GM19328 (cell line): ENCODE results near the gene SH3BP5.

Experiments
- ATAC-seq: cut with Tn5 transposase; IDR thresholded peaks from one replicate; pipeline ENCODE4 v1.9.1; 2021; ENCODE audit warnings: mild to moderate bottlenecking, moderate library complexity; ENCODE audit not compliant: unreplicated experiment

Gene SH3BP5

GRCh38 chr3:15300323-15301078, 31.9 kb downstream of the SH3BP5 start:
- no peak for ATAC-seq

- no peak for ATAC-seq
Measured at GRCh38 chr3:15299036-15299435, 33.4 kb downstream of the SH3BP5 start.

- ATAC-seq = no peak
Measured at GRCh38 chr3:15298504-15298903, 33.9 kb downstream of the SH3BP5 start.

GRCh38 chr3:15297608-15298350, 34.6 kb downstream of the SH3BP5 start:
- ATAC-seq = no peak

GRCh38 chr3:15295506-15295905, 36.9 kb downstream of the SH3BP5 start:
- ATAC-seq = no peak

- no peak for ATAC-seq
Measured at GRCh38 chr3:15294929-15295328, 37.5 kb downstream of the SH3BP5 start.

GRCh38 chr3:15292765-15293522, 39.4 kb downstream of the SH3BP5 start:
- ATAC-seq = no peak

- ATAC-seq = peak; percentile 76
Measured at GRCh38 chr3:15291589-15292541, 40.5 kb downstream of the SH3BP5 start.

GRCh38 chr3:15290736-15291135, 41.6 kb downstream of the SH3BP5 start:
- ATAC-seq = no peak

- no peak for ATAC-seq
Measured at GRCh38 chr3:15289661-15290060, 42.7 kb downstream of the SH3BP5 start.

GRCh38 chr3:15288331-15289035, 43.9 kb downstream of the SH3BP5 start:
- no peak for ATAC-seq

GRCh38 chr3:15287565-15288330, 44.6 kb downstream of the SH3BP5 start:
- no peak for ATAC-seq

- ATAC-seq = no peak
Measured at GRCh38 chr3:15286022-15286421, 46.4 kb downstream of the SH3BP5 start.

- ATAC-seq = no peak
Measured at GRCh38 chr3:15284121-15284889, 48.1 kb downstream of the SH3BP5 start.

GRCh38 chr3:15283702-15284101, 48.7 kb downstream of the SH3BP5 start:
- ATAC-seq = no peak

- ATAC-seq = no peak
Measured at GRCh38 chr3:15281817-15282216, 50.6 kb downstream of the SH3BP5 start.

- ATAC-seq = no peak
Measured at GRCh38 chr3:15280853-15281532, 51.4 kb downstream of the SH3BP5 start.
